ENCODE measurements around the gene SCUBE3.

Gene SCUBE3

GRCh38 chr6:35230950-35231349, 17.2 kb downstream of the SCUBE3 start:
- H3K9ac ChIP-seq (ENCODE audit: low read depth, low read length, poor library complexity, severe bottlenecking): no peak overlapping the region
- no peaks in the 10 kb centered on the region for H3K27me3 ChIP-seq (ENCODE audit: insufficient read depth, low read length, poor library complexity, severe bottlenecking)
- H4K20me1 ChIP-seq (ENCODE audit: insufficient read depth, low read length, poor library complexity, severe bottlenecking): no peaks in the 10 kb centered on the region
- H3K9me3 ChIP-seq (ENCODE audit: insufficient read depth, low read depth, low read length): no peaks in the 10 kb centered on the region
- H3K4me1 ChIP-seq (ENCODE audit: insufficient read depth, low read length, poor library complexity, severe bottlenecking): no peaks in the 10 kb centered on the region
- H3K4me2 ChIP-seq (ENCODE audit: low read depth, low read length, poor library complexity, severe bottlenecking): no peak overlapping the region
- H3F3A ChIP-seq (ENCODE audit: low read depth): no peaks in the 10 kb centered on the region
- no peaks in the 10 kb centered on the region for H3K79me2 ChIP-seq (ENCODE audit: insufficient read depth, low read length)
- no peaks in the 10 kb centered on the region for H3K36me3 ChIP-seq (ENCODE audit: insufficient read depth, low read length)
- no peak overlapping the region for H3K4me3 ChIP-seq (ENCODE audit: low read length, poor library complexity, severe bottlenecking)
- TF ChIP-seq CTCF (conservative IDR thresholded peaks at IDR 0.05; ENCODE audit: low read length): no peak
- TF ChIP-seq EZH2phosphoT487 (IDR thresholded peaks at IDR 0.05; ENCODE audit: borderline replicate concordance): no peak
- H2AFZ ChIP-seq (ENCODE audit: low read length): no peak overlapping the region
- no peaks in the 10 kb centered on the region for H3K9me2 ChIP-seq (replicated peaks; ENCODE audit: low read depth, low read length)

- no peaks in the 10 kb centered on the region for H3F3A ChIP-seq (ENCODE audit: low read depth)
- no peaks in the 10 kb centered on the region for H3K79me2 ChIP-seq (ENCODE audit: insufficient read depth, low read length)
- H4K20me1 ChIP-seq (ENCODE audit: insufficient read depth, low read length, poor library complexity, severe bottlenecking): no peaks in the 10 kb centered on the region
- H3K36me3 ChIP-seq (ENCODE audit: insufficient read depth, low read length): no peaks in the 10 kb centered on the region
- H3K9ac ChIP-seq (ENCODE audit: low read depth, low read length, poor library complexity, severe bottlenecking): no peak overlapping the region
- H3K4me1 ChIP-seq (ENCODE audit: insufficient read depth, low read length, poor library complexity, severe bottlenecking): no peaks in the 10 kb centered on the region
- no peaks in the 10 kb centered on the region for H3K9me2 ChIP-seq (replicated peaks; ENCODE audit: low read depth, low read length)
- no peak overlapping the region for H2AFZ ChIP-seq (ENCODE audit: low read length)
- TF ChIP-seq CTCF (conservative IDR thresholded peaks at IDR 0.05; ENCODE audit: low read length): no peak
- TF ChIP-seq EZH2phosphoT487 (IDR thresholded peaks at IDR 0.05; ENCODE audit: borderline replicate concordance): no peak
- no peak overlapping the region for H3K4me2 ChIP-seq (ENCODE audit: low read depth, low read length, poor library complexity, severe bottlenecking)
- no peaks in the 10 kb centered on the region for H3K9me3 ChIP-seq (ENCODE audit: insufficient read depth, low read depth, low read length)
- no peaks in the 10 kb centered on the region for H3K27me3 ChIP-seq (ENCODE audit: insufficient read depth, low read length, poor library complexity, severe bottlenecking)
- H3K4me3 ChIP-seq (ENCODE audit: low read length, poor library complexity, severe bottlenecking): no peak overlapping the region
Measured at GRCh38 chr6:35231563-35231962, 17.8 kb downstream of the SCUBE3 start.

- Histone ChIP-seq H3K79me2 (ENCODE audit: insufficient read depth, low read length) (no peaks in the 10 kb centered on the region), H3K36me3 (ENCODE audit: insufficient read depth, low read length) (no peaks in the 10 kb centered on the region), H3K9me3 (ENCODE audit: insufficient read depth, low read depth, low read length) (no peaks in the 10 kb centered on the region), H3K4me1 (ENCODE audit: insufficient read depth, low read length, poor library complexity, severe bottlenecking) (peaks cover 30% of the 10 kb centered on the region), H3K9ac (ENCODE audit: low read depth, low read length, poor library complexity, severe bottlenecking) (no peak overlapping the region), H3K4me3 (ENCODE audit: low read length, poor library complexity, severe bottlenecking) (no peak overlapping the region), H3K4me2 (ENCODE audit: low read depth, low read length, poor library complexity, severe bottlenecking) (no peak overlapping the region), H4K20me1 (ENCODE audit: insufficient read depth, low read length, poor library complexity, severe bottlenecking) (no peaks in the 10 kb centered on the region), H3F3A (ENCODE audit: low read depth) (no peaks in the 10 kb centered on the region), H3K27me3 (ENCODE audit: insufficient read depth, low read length, poor library complexity, severe bottlenecking) (no peaks in the 10 kb centered on the region), H3K9me2 (replicated peaks; ENCODE audit: low read depth, low read length) (no peaks in the 10 kb centered on the region), H2AFZ (ENCODE audit: low read length) (no peak overlapping the region)
- TF ChIP-seq CTCF (conservative IDR thresholded peaks at IDR 0.05; ENCODE audit: low read length) (no peak), EZH2phosphoT487 (IDR thresholded peaks at IDR 0.05; ENCODE audit: borderline replicate concordance) (no peak)
Measured at GRCh38 chr6:35234901-35235300, 21.1 kb downstream of the SCUBE3 start.
